Activated naive CD4-positive, alpha-beta T cell treated with Interleukin-2 at 50 U/mL for 16 hours (primary cell): ENCODE data around the gene ABCC11.

Experiments
- DNase-seq: peaks from one replicate; pipeline ENCODE4 v3.0.0-alpha.2; 2020

Gene ABCC11

GRCh38 chr16:48157794-48158193 is 89.5 kb downstream of the ABCC11 start:
- no peak for DNase-seq

- DNase-seq, result no peak
Observed at GRCh38 chr16:48157302-48157701, 90.0 kb downstream of the ABCC11 start.

- peak; percentile 84 for DNase-seq
Observed at GRCh38 chr16:48156790-48157209, 90.5 kb downstream of the ABCC11 start.

GRCh38 chr16:48155926-48156789 is 91.2 kb downstream of the ABCC11 start, which contains the start of gene ABCC12:
ABCC12 (minus strand) TSS chr16:48155993; CDS start chr16:48146424, 9,569 bp downstream.
- DNase-seq, result no peak

GRCh38 chr16:48153774-48154173 is 93.6 kb downstream of the ABCC11 start:
- DNase-seq, result no peak

- DNase-seq, result no peak
Observed at GRCh38 chr16:48152226-48152625, 95.1 kb downstream of the ABCC11 start.

- no peak for DNase-seq
Observed at GRCh38 chr16:48150707-48151106, 96.6 kb downstream of the ABCC11 start.

- no peak for DNase-seq
Observed at GRCh38 chr16:48146710-48147109, 100.6 kb downstream of the ABCC11 start.

GRCh38 chr16:48146131-48146530 is 101.2 kb downstream of the ABCC11 start:
- no peak for DNase-seq

GRCh38 chr16:48143812-48144368 is 103.4 kb downstream of the ABCC11 start:
- no peak for DNase-seq

- no peak for DNase-seq
Observed at GRCh38 chr16:48140821-48141220, 106.5 kb downstream of the ABCC11 start.

GRCh38 chr16:48139517-48139916 is 107.8 kb downstream of the ABCC11 start:
- DNase-seq, result no peak

- no peak for DNase-seq
Observed at GRCh38 chr16:48138543-48138942, 108.8 kb downstream of the ABCC11 start.

- DNase-seq, result no peak
Observed at GRCh38 chr16:48137822-48138221, 109.5 kb downstream of the ABCC11 start.

GRCh38 chr16:48136547-48137360 is 110.6 kb downstream of the ABCC11 start:
- DNase-seq, result no peak

- no peak for DNase-seq
Observed at GRCh38 chr16:48133455-48134211, 113.7 kb downstream of the ABCC11 start.

- no peak for DNase-seq
Observed at GRCh38 chr16:48132696-48133095, 114.6 kb downstream of the ABCC11 start.

- DNase-seq, result no peak
Observed at GRCh38 chr16:48131201-48131935, 116.0 kb downstream of the ABCC11 start.

GRCh38 chr16:48129926-48130325 is 117.4 kb downstream of the ABCC11 start:
- no peak for DNase-seq

GRCh38 chr16:48128769-48129168 is 118.6 kb downstream of the ABCC11 start:
- DNase-seq, result no peak

GRCh38 chr16:48126801-48127644 is 120.3 kb downstream of the ABCC11 start:
- DNase-seq, result no peak
